H1 (cell line): ENCODE measurements around the gene FAM131C. TPM values are rescaled to one million over a fixed set of nuclear protein-coding genes. Genes with fewer than 3 reads are reported as not detected.

Source experiments
- CTCF ChIP-seq, 3 experiments: IDR thresholded peaks; 1 replicate in 2 of 3; 2 replicates in 1 of 3; pipeline versions ENCODE4 v1.5.1 to v1.6.1; 2011; ENCODE audit warnings: low read length in 3 of 3, mild to moderate bottlenecking in 3 of 3, inconsistent platforms in 2 of 3, low read depth in 1 of 3, moderate library complexity in 1 of 3; ENCODE audit not compliant: insufficient read depth in 1 of 3; ENCODE audit errors: control extremely low read depth in 1 of 3
- POLR2AphosphoS5 ChIP-seq: IDR thresholded peaks from 2 replicates; pipeline ENCODE4 v1.6.1; 2011; ENCODE audit warnings: low read depth, low read length
- RFX5 ChIP-seq: IDR thresholded peaks from 2 replicates; pipeline ENCODE4 v1.6.1; 2011; ENCODE audit warnings: low read depth, low read length, improper control_type of control experiment, borderline replicate concordance
- SAP30 ChIP-seq: fragments of 300-600 bp; sonication (generic); IDR thresholded peaks from 2 replicates; pipeline ENCODE4 v1.7.1; 2012; ENCODE audit warnings: low read length, moderate library complexity, mild to moderate bottlenecking, inconsistent platforms; ENCODE audit not compliant: insufficient read depth, insufficient replicate concordance
- SP4 ChIP-seq: IDR thresholded peaks from 2 replicates; pipeline ENCODE4 v1.6.1; 2012; ENCODE audit warnings: low read length, inconsistent platforms
- SUZ12 ChIP-seq: fragments of 200-600 bp; sonication (generic); IDR thresholded peaks from 2 replicates; pipeline ENCODE4 v1.6.1; 2012; ENCODE audit warnings: mild to moderate bottlenecking, inconsistent platforms, low read length, moderate library complexity, mixed read lengths
- YY1 ChIP-seq: IDR thresholded peaks from 2 replicates; pipeline ENCODE4 v1.6.1; 2011; ENCODE audit warnings: low read depth, mild to moderate bottlenecking, low read length
- polyA plus RNA-seq, 7 experiments: library from polyadenylated mRNA; depleted of rRNA in 3 of 7; stranded (reverse) in 5 of 7; unstranded in 2 of 7; fragments of >200 nt in 5 of 7; fragments of 200-250 nt in 2 of 7; gene quantifications; 1 replicate in 5 of 7; 2 replicates in 1 of 7; 4 replicates in 1 of 7; pipeline versions ENCODE4 v1.2.1 to v1.2.3, GENCODE V29; 2011 to 2013; ENCODE audit warnings: missing spikeins in 2 of 7, mixed read lengths in 2 of 7
- total RNA-seq: library from RNA; stranded (reverse); fragmentation: NEBNext Ultra II Directional; extraction: Animal tissue kit (Norgen Biotek cat#: 25700); gene quantifications from 2 replicates; pipeline ENCODE4 v1.2.1, GENCODE V29; 2021
- TF ChIP-seq, protein P1 (sequence below): fragments of 300-600 bp; sonication (generic); IDR thresholded peaks from 2 replicates; pipeline ENCODE4 v1.7.1; 2012; ENCODE audit warnings: low read length, moderate library complexity, mild to moderate bottlenecking, inconsistent platforms; ENCODE audit not compliant: insufficient replicate concordance
- TF ChIP-seq, protein P2 (sequence below): IDR thresholded peaks from 2 replicates; pipeline ENCODE4 v1.6.1; 2012; ENCODE audit warnings: inconsistent platforms

Gene FAM131C
- total and polyA plus RNA-seq, 2 of the 8 experiments (the other 6 are each of a cell fraction or from before 2014, with no cell fraction given), result 0.73 to 0.78 TPM

DNA sequence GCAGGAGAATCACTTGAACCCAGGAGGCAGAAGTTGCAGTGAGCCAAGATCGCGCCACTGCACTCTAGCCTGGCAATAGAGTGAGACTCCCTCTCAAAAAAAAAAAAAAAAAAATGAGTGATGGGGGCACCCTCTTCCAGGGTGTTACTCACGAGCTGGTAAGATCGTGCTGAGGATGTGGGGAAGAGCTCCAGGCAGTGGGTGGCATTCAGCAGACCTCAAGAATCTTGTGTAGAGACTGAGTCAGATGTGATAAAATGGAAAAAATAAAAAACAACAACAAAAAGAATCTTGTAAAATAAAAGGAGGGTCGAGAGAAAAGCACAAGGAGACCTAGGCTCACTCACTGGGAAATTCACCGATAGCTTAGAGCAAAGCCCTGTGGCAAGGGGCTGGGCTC lies 43.9 kb upstream of the FAM131C start (continued):
- TF ChIP-seq, protein P1, sequence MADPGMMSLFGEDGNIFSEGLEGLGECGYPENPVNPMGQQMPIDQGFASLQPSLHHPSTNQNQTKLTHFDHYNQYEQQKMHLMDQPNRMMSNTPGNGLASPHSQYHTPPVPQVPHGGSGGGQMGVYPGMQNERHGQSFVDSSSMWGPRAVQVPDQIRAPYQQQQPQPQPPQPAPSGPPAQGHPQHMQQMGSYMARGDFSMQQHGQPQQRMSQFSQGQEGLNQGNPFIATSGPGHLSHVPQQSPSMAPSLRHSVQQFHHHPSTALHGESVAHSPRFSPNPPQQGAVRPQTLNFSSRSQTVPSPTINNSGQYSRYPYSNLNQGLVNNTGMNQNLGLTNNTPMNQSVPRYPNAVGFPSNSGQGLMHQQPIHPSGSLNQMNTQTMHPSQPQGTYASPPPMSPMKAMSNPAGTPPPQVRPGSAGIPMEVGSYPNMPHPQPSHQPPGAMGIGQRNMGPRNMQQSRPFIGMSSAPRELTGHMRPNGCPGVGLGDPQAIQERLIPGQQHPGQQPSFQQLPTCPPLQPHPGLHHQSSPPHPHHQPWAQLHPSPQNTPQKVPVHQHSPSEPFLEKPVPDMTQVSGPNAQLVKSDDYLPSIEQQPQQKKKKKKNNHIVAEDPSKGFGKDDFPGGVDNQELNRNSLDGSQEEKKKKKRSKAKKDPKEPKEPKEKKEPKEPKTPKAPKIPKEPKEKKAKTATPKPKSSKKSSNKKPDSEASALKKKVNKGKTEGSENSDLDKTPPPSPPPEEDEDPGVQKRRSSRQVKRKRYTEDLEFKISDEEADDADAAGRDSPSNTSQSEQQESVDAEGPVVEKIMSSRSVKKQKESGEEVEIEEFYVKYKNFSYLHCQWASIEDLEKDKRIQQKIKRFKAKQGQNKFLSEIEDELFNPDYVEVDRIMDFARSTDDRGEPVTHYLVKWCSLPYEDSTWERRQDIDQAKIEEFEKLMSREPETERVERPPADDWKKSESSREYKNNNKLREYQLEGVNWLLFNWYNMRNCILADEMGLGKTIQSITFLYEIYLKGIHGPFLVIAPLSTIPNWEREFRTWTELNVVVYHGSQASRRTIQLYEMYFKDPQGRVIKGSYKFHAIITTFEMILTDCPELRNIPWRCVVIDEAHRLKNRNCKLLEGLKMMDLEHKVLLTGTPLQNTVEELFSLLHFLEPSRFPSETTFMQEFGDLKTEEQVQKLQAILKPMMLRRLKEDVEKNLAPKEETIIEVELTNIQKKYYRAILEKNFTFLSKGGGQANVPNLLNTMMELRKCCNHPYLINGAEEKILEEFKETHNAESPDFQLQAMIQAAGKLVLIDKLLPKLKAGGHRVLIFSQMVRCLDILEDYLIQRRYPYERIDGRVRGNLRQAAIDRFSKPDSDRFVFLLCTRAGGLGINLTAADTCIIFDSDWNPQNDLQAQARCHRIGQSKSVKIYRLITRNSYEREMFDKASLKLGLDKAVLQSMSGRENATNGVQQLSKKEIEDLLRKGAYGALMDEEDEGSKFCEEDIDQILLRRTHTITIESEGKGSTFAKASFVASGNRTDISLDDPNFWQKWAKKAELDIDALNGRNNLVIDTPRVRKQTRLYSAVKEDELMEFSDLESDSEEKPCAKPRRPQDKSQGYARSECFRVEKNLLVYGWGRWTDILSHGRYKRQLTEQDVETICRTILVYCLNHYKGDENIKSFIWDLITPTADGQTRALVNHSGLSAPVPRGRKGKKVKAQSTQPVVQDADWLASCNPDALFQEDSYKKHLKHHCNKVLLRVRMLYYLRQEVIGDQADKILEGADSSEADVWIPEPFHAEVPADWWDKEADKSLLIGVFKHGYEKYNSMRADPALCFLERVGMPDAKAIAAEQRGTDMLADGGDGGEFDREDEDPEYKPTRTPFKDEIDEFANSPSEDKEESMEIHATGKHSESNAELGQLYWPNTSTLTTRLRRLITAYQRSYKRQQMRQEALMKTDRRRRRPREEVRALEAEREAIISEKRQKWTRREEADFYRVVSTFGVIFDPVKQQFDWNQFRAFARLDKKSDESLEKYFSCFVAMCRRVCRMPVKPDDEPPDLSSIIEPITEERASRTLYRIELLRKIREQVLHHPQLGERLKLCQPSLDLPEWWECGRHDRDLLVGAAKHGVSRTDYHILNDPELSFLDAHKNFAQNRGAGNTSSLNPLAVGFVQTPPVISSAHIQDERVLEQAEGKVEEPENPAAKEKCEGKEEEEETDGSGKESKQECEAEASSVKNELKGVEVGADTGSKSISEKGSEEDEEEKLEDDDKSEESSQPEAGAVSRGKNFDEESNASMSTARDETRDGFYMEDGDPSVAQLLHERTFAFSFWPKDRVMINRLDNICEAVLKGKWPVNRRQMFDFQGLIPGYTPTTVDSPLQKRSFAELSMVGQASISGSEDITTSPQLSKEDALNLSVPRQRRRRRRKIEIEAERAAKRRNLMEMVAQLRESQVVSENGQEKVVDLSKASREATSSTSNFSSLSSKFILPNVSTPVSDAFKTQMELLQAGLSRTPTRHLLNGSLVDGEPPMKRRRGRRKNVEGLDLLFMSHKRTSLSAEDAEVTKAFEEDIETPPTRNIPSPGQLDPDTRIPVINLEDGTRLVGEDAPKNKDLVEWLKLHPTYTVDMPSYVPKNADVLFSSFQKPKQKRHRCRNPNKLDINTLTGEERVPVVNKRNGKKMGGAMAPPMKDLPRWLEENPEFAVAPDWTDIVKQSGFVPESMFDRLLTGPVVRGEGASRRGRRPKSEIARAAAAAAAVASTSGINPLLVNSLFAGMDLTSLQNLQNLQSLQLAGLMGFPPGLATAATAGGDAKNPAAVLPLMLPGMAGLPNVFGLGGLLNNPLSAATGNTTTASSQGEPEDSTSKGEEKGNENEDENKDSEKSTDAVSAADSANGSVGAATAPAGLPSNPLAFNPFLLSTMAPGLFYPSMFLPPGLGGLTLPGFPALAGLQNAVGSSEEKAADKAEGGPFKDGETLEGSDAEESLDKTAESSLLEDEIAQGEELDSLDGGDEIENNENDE, result no peak
- TF ChIP-seq RFX5, result no peak
- no peak for TF ChIP-seq SP4
- no peak for TF ChIP-seq POLR2AphosphoS5
- no peak for TF ChIP-seq CTCF (IDR thresholded peaks at IDR 0.05; ENCODE audit: control extremely low read depth in 1 of 3, insufficient read depth in 1 of 3, low read depth in 1 of 3, low read length in 3 of 3)
- no peak for TF ChIP-seq YY1
- TF ChIP-seq SUZ12, result no peak
- TF ChIP-seq, protein P2, sequence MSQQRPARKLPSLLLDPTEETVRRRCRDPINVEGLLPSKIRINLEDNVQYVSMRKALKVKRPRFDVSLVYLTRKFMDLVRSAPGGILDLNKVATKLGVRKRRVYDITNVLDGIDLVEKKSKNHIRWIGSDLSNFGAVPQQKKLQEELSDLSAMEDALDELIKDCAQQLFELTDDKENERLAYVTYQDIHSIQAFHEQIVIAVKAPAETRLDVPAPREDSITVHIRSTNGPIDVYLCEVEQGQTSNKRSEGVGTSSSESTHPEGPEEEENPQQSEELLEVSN, result no peak
- TF ChIP-seq SAP30, result no peak
